HG03060 (cell line): Measurements from ENCODE around the gene NDRG3.
"Not testable (repeated sequence)": the region's sequence is repeated elsewhere in the genome, so short reads cannot be mapped to it uniquely, and the experiment has no call there.

Source experiments
- ATAC-seq: cut with Tn5 transposase; IDR thresholded peaks from one replicate; pipeline ENCODE4 v1.9.1; 2021; ENCODE audit warnings: low read depth, moderate number of reproducible peaks; ENCODE audit not compliant: unreplicated experiment

The NDRG3 gene

DNA sequence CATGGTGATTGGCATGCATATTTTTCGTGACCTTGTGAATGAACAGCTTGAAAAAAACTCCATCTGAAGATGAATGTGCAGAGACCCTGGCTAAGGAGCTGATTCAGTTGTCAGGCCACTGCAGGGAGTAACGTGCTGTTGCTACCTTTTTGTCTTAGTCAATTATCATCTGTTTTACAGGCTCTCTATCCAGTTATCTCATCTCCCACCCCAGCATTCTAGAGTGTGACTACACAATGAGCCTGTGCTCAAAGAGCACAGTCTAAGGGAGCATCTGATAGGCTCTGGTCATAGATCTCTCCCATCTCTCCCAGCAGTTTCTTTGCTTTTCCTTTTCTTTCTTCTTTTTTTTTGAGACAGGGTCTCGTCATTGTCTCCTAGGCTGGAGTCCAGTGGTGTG, 45.5 kb downstream of the NDRG3 start:
- ATAC-seq = no peak

DNA sequence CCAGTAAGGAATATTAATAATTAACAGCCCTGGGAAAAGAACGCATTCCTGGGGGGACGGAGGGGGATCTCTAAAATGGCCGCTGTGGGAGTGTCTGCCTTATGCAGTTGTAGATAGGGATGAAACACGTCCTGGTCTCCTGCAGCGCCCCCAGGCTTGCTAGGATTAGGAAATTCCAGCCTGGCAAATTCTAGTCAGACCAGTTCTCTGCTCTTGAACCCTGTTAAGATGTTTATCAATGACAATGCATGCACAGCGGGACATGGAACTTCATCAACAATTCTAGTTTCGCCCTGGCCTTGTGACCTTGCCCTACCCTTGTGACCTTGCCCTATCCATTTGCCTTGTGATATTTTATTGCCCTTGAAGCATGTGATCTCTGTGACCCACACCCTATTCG, 50.4 kb downstream of the NDRG3 start:
- ATAC-seq = not testable (repeated sequence)

- no peak for ATAC-seq
These were observed 57.3 kb downstream of the NDRG3 start for GRCh38 chr20:36688630-36689029.

DNA sequence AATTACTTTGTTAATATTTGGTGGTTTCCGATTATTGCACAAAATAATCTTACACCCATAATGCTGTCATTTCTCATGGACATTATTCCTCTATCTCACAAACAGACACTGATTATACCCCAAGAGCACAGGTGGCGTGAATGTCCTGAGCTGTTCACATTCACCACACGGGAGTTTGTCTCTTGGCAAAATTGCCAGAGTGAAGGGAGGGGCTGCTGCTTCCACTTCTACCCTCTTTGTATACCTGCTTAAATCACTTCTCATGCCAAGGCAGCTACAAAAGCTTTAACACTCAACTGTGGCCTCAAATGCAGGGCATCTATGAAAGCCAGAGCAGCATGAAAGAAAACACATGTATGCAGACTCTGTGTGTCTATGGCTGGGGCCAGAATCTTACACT, 58.0 kb downstream of the NDRG3 start:
- ATAC-seq = no peak

- no peak for ATAC-seq
These were observed 58.9 kb downstream of the NDRG3 start for GRCh38 chr20:36686944-36687343.

GRCh38 chr20:36686504-36686903, 59.4 kb downstream of the NDRG3 start:
- ATAC-seq = no peak

DNA sequence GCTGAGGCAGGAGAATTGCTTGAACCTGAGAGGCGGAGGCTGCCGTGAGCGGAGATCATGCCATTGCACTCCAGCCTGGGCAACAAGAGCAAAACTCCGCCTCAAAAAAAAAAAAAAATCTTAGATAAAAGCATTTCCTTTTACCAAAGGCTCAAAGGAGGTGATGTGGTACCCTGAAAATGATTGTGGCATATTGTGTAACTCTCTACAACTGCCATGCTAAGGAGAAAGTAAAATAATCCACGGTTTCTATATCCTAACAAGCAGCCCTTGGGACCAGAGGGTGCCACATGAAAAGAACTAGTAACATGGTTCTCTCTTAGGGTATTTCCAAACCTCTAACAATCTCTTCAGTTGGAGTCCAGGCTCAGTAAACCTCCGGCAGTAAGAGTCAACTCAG, 61.1 kb downstream of the NDRG3 start:
- no peak for ATAC-seq

DNA sequence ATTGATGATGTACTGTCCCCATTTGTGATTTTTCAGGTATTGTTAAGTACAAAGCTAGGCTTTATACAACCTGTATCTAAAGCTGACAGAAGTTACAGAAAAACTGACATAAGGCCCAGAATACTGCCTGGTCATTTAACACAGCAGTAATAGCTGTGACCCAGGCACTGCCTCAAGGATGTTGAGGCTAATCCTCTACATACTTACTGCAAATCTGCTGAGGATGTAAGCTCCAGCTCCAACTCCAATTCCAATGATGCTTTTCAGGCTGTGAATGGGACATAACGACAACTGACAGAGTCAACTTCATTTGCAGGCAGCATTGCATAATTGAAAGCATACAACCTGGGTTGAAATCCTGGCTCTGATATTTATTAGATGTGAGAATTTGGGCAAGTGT, 63.6 kb downstream of the NDRG3 start:
- ATAC-seq = no peak

DNA sequence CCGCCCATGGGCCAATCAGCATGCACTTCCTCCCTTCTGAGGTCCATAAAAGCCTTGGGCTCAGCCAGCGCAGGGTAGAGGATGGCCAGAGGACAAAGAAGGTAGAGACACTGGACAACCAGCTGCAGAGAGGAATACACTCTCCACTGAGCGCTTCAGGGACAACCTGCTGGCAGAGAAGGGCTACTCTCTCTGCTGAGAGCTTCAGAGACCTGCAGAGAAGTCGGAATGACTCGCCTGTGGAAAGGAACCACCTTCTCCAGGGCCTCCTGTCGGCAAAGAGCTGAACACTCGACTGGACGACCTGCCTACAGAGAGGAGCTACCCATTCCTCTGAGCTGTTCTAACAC, 68.5 kb downstream of the NDRG3 start:
- no peak for ATAC-seq

- no peak for ATAC-seq
These were observed 69.0 kb downstream of the NDRG3 start for GRCh38 chr20:36676701-36677421.

DNA sequence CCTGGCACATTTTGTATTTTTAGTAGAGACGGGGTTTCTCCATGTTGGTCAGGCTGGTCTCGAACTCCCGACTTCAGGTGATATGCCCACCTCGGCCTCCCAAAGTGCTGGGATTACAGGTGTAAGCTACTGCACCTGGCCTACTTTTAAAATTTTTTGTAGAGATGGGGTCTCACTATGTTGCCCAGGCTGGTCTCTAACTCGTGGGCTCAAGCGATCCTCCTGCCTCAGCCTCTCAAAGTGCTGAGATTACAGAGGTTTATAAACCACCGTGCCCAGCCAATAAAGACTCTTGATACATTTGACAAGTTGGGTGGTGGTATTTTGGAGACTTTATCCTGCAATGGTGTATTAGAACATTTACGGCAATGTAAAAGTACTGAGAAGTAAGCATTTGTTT, 70.3 kb downstream of the NDRG3 start:
- ATAC-seq = not testable (repeated sequence)

- ATAC-seq = no peak
These were observed 72.9 kb downstream of the NDRG3 start for GRCh38 chr20:36672991-36673390.

GRCh38 chr20:36670665-36671357, 75.1 kb downstream of the NDRG3 start:
- ATAC-seq = no peak

GRCh38 chr20:36666181-36666740, 79.6 kb downstream of the NDRG3 start:
- no peak for ATAC-seq

GRCh38 chr20:36663031-36663430, 82.9 kb downstream of the NDRG3 start:
- no peak for ATAC-seq

DNA sequence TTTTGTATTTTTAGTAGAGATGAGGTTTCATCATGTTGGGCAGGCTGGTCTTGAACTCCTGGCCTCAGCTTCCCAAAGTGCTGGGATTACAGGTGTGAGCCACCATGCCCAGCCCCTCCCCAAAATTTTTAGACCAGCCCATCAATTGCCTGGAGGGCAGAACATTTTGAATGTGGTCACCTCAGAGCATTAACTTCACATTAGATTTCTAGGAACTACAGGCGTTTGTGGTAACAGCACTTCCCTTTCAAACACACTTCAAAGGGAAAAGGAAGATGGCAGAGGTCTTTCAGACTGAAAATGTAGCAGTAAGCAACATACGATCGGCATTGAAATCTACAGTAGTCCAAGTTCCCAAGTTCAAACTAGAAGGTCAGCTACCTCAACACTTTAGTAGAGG, 87.6 kb downstream of the NDRG3 start:
- no peak for ATAC-seq

GRCh38 chr20:36656733-36657132, 89.2 kb downstream of the NDRG3 start:
- ATAC-seq = no peak

DNA sequence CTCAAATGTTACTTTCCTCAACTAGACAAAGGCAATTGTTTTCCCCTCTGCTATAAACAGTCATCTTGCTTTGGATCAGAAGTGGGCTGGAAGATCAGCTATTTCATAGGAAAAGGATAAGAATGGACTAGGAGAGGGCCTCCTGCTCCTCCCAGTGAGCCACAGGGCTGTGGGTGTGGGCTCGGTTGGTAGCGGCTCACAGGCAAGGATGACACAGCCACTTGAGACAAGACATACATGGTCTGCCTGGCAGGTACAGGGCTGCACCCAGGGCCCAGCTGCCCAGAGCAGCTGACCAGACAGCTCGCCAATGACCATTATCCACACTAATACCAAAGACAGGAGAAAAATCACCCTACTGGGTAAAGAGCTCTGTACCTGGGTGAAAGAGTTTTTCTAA, 90.9 kb downstream of the NDRG3 start:
- ATAC-seq = no peak

GRCh38 chr20:36654506-36654905, 91.4 kb downstream of the NDRG3 start:
- ATAC-seq = no peak

- ATAC-seq = no peak
These were observed 92.4 kb downstream of the NDRG3 start for GRCh38 chr20:36653456-36653855.

DNA sequence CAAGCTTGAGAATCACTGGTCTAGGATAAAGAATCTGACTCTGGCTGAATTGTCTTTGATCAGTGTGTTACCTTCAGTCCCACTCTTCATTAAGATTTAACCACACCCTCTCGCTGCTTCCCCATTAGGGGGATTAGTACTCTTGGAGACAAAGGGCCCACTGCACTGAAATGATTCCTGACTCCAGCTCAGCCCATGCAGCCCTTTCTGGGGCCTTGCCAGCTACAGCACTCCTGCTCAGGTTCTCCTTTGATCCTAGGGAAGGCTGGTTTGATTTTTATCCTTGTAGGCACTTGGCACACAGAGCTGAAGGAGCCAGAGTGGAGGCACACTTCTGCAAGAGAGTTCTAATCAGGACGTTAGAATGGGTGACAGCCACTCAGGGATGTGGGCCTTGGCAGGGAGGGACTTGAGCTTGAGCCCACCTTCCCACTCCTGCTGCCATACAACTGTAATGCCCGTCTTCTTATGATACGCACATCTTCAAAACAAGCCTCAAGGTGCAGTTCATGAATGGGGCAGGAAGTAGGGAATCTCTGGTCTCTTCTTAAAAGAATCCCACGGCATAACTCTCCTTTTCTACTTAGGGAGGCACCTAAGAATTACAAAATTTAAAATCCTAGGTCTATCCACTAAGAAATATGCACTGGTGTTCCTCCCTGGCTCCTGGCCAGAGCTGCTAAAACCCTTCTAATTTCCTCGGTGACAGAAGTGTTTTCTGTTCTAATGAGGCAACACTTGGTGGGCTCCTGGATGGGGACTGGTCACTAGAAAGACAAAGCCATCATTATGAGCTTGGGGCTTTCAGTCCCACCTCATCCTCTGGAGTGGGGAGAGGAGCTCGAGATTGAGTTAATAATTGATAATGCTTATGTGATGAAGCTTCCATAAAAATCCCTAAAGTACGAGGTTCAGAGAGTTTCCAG, 98.4 kb downstream of the NDRG3 start:
- no peak for ATAC-seq
